GM12878 (cell line): ENCODE results near the gene AKAP11. TPM values are rescaled to one million over a fixed set of nuclear protein-coding genes. Genes with fewer than 3 reads are reported as not detected.

Source experiments
- ATAC-seq: fragments of 200-7000 bp; cut with Tn5 transposase; 3 replicates; pipeline ENCODE4 v1.9.1; 2020; ENCODE audit warnings: mild to moderate bottlenecking, moderate library complexity
- BruUV-seq: library from RNA; stranded (reverse); fragments of 400-500 nt; replicated peaks from 2 replicates; lab custom pipeline; 2021; lab: Mats Ljungman, UMichigan
- CTCF ChIA-PET: fragments of 300-600 bp; sonication (Branson Sonifier 250); formaldehyde crosslinking; extraction: SDS; loops from one replicate; lab custom pipeline; 2021; ENCODE audit warnings: inconsistent platforms; lab: Yijun Ruan, JAX
- POLR2A ChIA-PET: fragments of 350-600 bp; formaldehyde crosslinking; extraction: SDS; loops from one replicate; lab custom pipeline; 2021; ENCODE audit warnings: inconsistent platforms; lab: Charles Lee
- RAD21 ChIA-PET: fragments of 300-600 bp; sonication (Branson Sonifier 250); formaldehyde crosslinking; loops from one replicate; lab custom pipeline; 2023; ENCODE audit warnings: antibody characterized with exemption; ENCODE audit not compliant: unreplicated experiment; lab: Charles Lee
- SMC1A ChIA-PET: fragments of 300-600 bp; sonication (Branson Sonifier 250); formaldehyde crosslinking; loops from one replicate; lab custom pipeline; 2023; ENCODE audit not compliant: unreplicated experiment, uncharacterized antibody; lab: Charles Lee
- DNase-seq: peaks from one replicate; pipeline ENCODE4 v3.0.0-alpha.2; 2011; ENCODE audit warnings: low read depth, low spot score
- FAIRE-seq: peaks from 3 replicates; lab custom pipeline; 2011; peaks lifted over from hg19 to GRCh38; lab: Jason Lieb, UNC
- H2AFZ ChIP-seq: 2 replicates; pipeline ENCODE4 v1.6.0; 2011; ENCODE audit warnings: low read depth, low read length, control low read depth; ENCODE audit not compliant: control insufficient read depth
- H3K27ac ChIP-seq: 2 replicates; pipeline ENCODE4 v1.5.1; 2011; ENCODE audit warnings: control low read depth; ENCODE audit not compliant: control insufficient read depth, insufficient read depth
- H3K27me3 ChIP-seq, 2 experiments: replicated peaks in 1 of 2; 2 replicates each; pipeline versions ENCODE4 v1.6.0 to v1.6.1; 2011; ENCODE audit warnings: low read length in 1 of 2; ENCODE audit not compliant: control insufficient read depth in 2 of 2, insufficient read depth in 2 of 2
- H3K36me3 ChIP-seq, 2 experiments: 2 replicates each; pipeline ENCODE4 v1.5.1; 2011; ENCODE audit warnings: low read length in 1 of 2; ENCODE audit not compliant: control insufficient read depth in 2 of 2, insufficient read depth in 2 of 2
- H3K4me1 ChIP-seq: 2 replicates; pipeline ENCODE4 v1.6.1; 2011; ENCODE audit warnings: mild to moderate bottlenecking, low read length, moderate library complexity, mixed read lengths; ENCODE audit not compliant: control insufficient read depth, insufficient read depth
- H3K4me2 ChIP-seq: 2 replicates; pipeline ENCODE4 v1.6.0; 2011; ENCODE audit warnings: control low read depth; ENCODE audit not compliant: control insufficient read depth, insufficient read depth
- H3K4me3 ChIP-seq: fragments of 200-600 bp; sonication (generic); 2 replicates; pipeline ENCODE4 v1.5.1; 2016
- H3K79me2 ChIP-seq: 2 replicates; pipeline ENCODE4 v1.6.0; 2011; ENCODE audit warnings: low read length; ENCODE audit not compliant: control insufficient read depth, insufficient read depth
- H3K9ac ChIP-seq: 2 replicates; pipeline ENCODE4 v1.8.0; 2011; ENCODE audit warnings: low read length, control low read depth, mixed read lengths; ENCODE audit not compliant: control insufficient read depth, insufficient read depth
- H3K9me3 ChIP-seq: replicated peaks from 3 replicates; pipeline ENCODE4 v1.5.1; 2011; ENCODE audit warnings: mild to moderate bottlenecking, low read length; ENCODE audit not compliant: control insufficient read depth, insufficient read depth
- H4K20me1 ChIP-seq: 2 replicates; pipeline ENCODE4 v1.6.0; 2011; ENCODE audit not compliant: control insufficient read depth, insufficient read depth
- ASH2L ChIP-seq: fragments of 300-600, 200-600 bp; sonication (generic); IDR thresholded peaks from 2 replicates; pipeline ENCODE4 v1.6.1; 2017; ENCODE audit warnings: low read depth, mild to moderate bottlenecking, borderline replicate concordance
- BCL11A ChIP-seq: IDR thresholded peaks from 2 replicates; pipeline ENCODE4 v1.6.1; 2011; ENCODE audit warnings: low read depth, low read length
- BRCA1 ChIP-seq: IDR thresholded peaks from 2 replicates; pipeline ENCODE4 v1.6.1; 2011; ENCODE audit warnings: low read depth, low read length, improper control_type of control experiment
- CEBPZ ChIP-seq: fragments of 150-350 bp; IDR thresholded peaks from 2 replicates; pipeline ENCODE4 v1.6.1; 2016; ENCODE audit warnings: low read depth, low read length
- CREM ChIP-seq: IDR thresholded peaks from 2 replicates; pipeline ENCODE4 v1.6.1; 2014; ENCODE audit warnings: antibody characterized with exemption, low read depth
- CUX1 ChIP-seq: IDR thresholded peaks from 2 replicates; pipeline ENCODE4 v1.6.1; 2012; ENCODE audit warnings: improper control_type of control experiment, low read depth, low read length; ENCODE audit not compliant: insufficient replicate concordance
- ELK1 ChIP-seq: IDR thresholded peaks from 2 replicates; pipeline ENCODE4 v1.6.1; 2012; ENCODE audit warnings: low read depth, low read length, improper control_type of control experiment
- EP300 ChIP-seq, 2 experiments: fragments of 150-350 bp in 1 of 2; IDR thresholded peaks; 2 replicates each; pipeline ENCODE4 v1.6.1; 2011 to 2012; ENCODE audit warnings: low read depth in 2 of 2, low read length in 2 of 2, borderline replicate concordance in 1 of 2, improper control_type of control experiment in 1 of 2, inconsistent platforms in 1 of 2; ENCODE audit not compliant: control insufficient read depth in 1 of 2
- KAT2A ChIP-seq: conservative IDR thresholded peaks from 2 replicates; pipeline ENCODE4 v1.6.1; 2011; ENCODE audit warnings: low read depth, low read length; ENCODE audit not compliant: control insufficient read depth
- MXI1 ChIP-seq: fragments of 150-350 bp; IDR thresholded peaks from 2 replicates; pipeline ENCODE4 v1.6.1; 2011; ENCODE audit warnings: low read depth, mild to moderate bottlenecking, inconsistent platforms, low read length, improper control_type of control experiment
- POLR2A ChIP-seq: IDR thresholded peaks from 2 replicates; pipeline ENCODE4 v1.6.1; 2011; ENCODE audit warnings: low read depth, mild to moderate bottlenecking, low read length
- STAT1 ChIP-seq: fragments of 450-650 bp; conservative IDR thresholded peaks from 2 replicates; pipeline ENCODE4 v1.6.1; 2014; ENCODE audit warnings: antibody characterized with exemption, mild to moderate bottlenecking
- YBX1 ChIP-seq: fragments of 450-650 bp; IDR thresholded peaks from 2 replicates; pipeline ENCODE4 v1.6.1; 2016; ENCODE audit warnings: antibody characterized with exemption
- ZNF24 ChIP-seq: fragments of 450-650 bp; IDR thresholded peaks from 2 replicates; pipeline ENCODE4 v1.6.1; 2017; ENCODE audit warnings: antibody characterized with exemption, mild to moderate bottlenecking
- WGBS: methylation state at CpG from one replicate; pipeline ENCODE4 v1.1.6; 2016; ENCODE audit warnings: low lambda C conversion rate; ENCODE audit not compliant: insufficient replicate concordance, insufficient coverage; ENCODE audit errors: missing lambda C conversion rate; 5-methylcytosine and 5-hydroxymethylcytosine counted together
- in situ Hi-C: fragments of 300-500 bp; cut with MboI; formaldehyde crosslinking; loops from 9 replicates; pipeline ENCODE4 v1.14.3; 2018; ENCODE audit warnings: mixed read lengths
- intact Hi-C: fragments of 100-400 bp; cut with micrococcal nuclease; formaldehyde crosslinking; loops from one replicate; pipeline ENCODE4 v1.14.2; 2022; ENCODE audit not compliant: unreplicated experiment
- polyA plus RNA-seq, 11 experiments: library from polyadenylated mRNA; depleted of rRNA in 4 of 11; unstranded in 6 of 11; stranded (reverse) in 5 of 11; fragments of >200 nt; fragmentation: Nextera tagmentation in 4 of 11; fragmentation: Illumina TruSeq in 1 of 11; extraction: Ambion mirVana in 4 of 11; extraction: Trizol in 1 of 11; gene quantifications; 1 replicate in 1 of 11; 2 replicates in 10 of 11; pipeline versions ENCODE4 v1.2.1 to v1.2.3, GENCODE V29; 2011 to 2016; ENCODE audit warnings: inconsistent platforms in 2 of 11, missing spikeins in 2 of 11, low read depth in 1 of 11
- total RNA-seq, 4 experiments: library from RNA; depleted of rRNA in 3 of 4; stranded (reverse); fragments of >200 nt in 3 of 4; fragmentation: Illumina TruSeq in 1 of 4; extraction: Trizol in 1 of 4; gene quantifications; 2 replicates each; pipeline versions ENCODE4 v1.2.1 to v1.2.3, GENCODE V29; 2013 to 2021
- TF ChIP-seq, protein P1 (sequence below): IDR thresholded peaks from 2 replicates; pipeline ENCODE4 v1.6.1; 2012; ENCODE audit warnings: low read depth, low read length, improper control_type of control experiment

Gene AKAP11
- total and polyA plus RNA-seq, 10 of the 15 experiments (the other 5 are each of a cell fraction or from before 2014, with no cell fraction given): 4.8 to 36.8 (median 17.9) TPM

GRCh38 chr13:42370229-42370628 lies 98.3 kb downstream of the AKAP11 start:
- in situ Hi-C loops (no loop called here), intact Hi-C loops (no loop called here)
- 80% methylated on average over 6 of the region's 6 CpGs for WGBS
- Histone ChIP-seq H3K27ac (no peak overlapping the region), H3K27me3 (no peaks in the 10 kb centered on the region), H3K9ac (no peak overlapping the region), H3K4me2 (no peak overlapping the region), H3K9me3 (no peaks in the 10 kb centered on the region; the same call in none of the 3 replicates), H3K4me1 (peaks cover 17% of the 10 kb centered on the region), H4K20me1 (no peaks in the 10 kb centered on the region), H3K79me2 (no peaks in the 10 kb centered on the region), H2AFZ (no peak overlapping the region), H3K4me3 (no peak overlapping the region), H3K36me3 (no peaks in the 10 kb centered on the region)
- RAD21 ChIA-PET: interaction anchor here (0.9 kb wide), 1 partner anchor 107 kb away, joined by 3 read pairs; no protein-coding TSS in a partner anchor
- no peak for DNase-seq
- no peak for ATAC-seq
- CTCF ChIA-PET: interaction anchor here (0.9 to 1.9 kb wide), 4 partner anchors 15 to 107 kb away, joined by 4 to 6 read pairs (median 5); no protein-coding TSS in a partner anchor
- BruUV-seq: no TSS peak
- no peak for FAIRE-seq
- SMC1A ChIA-PET: interaction anchor here (1.0 to 1.5 kb wide), 5 partner anchors 10 to 107 kb away, joined by 3 to 12 read pairs (median 3); no protein-coding TSS in a partner anchor
- POLR2A ChIA-PET: interaction anchor here (1.2 kb wide), 2 partner anchors 10 to 17 kb away, joined by 3 read pairs; no protein-coding TSS in a partner anchor
- TF ChIP-seq CREM (no peak), BCL11A (no peak), STAT1 (no peak), BRCA1 (no peak), YBX1 (no peak), POLR2A (no peak), CEBPZ (no peak), CUX1 (no peak), ZNF24 (no peak), KAT2A (no peak), MXI1 (no peak), ELK1 (no peak), EP300 (IDR thresholded peaks at IDR 0.05; ENCODE audit: borderline replicate concordance in 1 of 2, control insufficient read depth in 1 of 2, low read depth in 2 of 2, low read length in 2 of 2) (no peak), ASH2L (no peak)
- TF ChIP-seq, protein P1, sequence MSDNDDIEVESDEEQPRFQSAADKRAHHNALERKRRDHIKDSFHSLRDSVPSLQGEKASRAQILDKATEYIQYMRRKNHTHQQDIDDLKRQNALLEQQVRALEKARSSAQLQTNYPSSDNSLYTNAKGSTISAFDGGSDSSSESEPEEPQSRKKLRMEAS: no peak
